Measurements from ENCODE around the gene FAM78B. TPM values are rescaled to one million over a fixed set of nuclear protein-coding genes. Genes with fewer than 3 reads are reported as not detected.

Gene FAM78B
- total and polyA plus RNA-seq, 2 donors (not counting 3 experiments of a cell fraction or from before 2014, with no cell fraction given), result 0.10 TPM; not detected in 1

DNA sequence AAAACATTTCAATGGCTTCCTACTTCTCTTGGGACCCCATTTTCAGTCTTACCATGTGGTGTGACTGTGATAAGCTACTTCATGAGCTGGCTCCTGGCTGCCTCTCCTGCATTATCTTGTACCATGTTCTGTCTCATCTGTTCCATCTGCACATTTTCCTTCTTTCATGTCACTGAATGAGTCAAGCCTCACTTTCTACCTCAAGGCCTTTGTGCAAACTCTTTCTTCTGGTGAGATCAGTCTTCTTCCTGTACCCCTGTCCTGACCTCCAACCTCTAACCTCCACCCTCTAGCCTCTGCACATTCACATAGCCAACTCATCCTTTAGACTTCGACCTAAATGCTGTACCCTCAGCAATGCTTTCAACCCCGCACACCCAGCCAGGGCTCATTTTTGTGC lies 9.6 kb upstream of the FAM78B start:
- H3K9me3 ChIP-seq (replicated peaks; ENCODE audit: control insufficient read depth, insufficient read depth, low read length), result no peaks in the 10 kb centered on the region
- no peaks in the 10 kb centered on the region for H3K9me1 ChIP-seq (replicated peaks; ENCODE audit: control insufficient read depth, extremely low read depth, insufficient read depth, low read length)
- ChIA-PET POLR2A (no interaction called here), CTCF (no interaction called here)
- H3K4me3 ChIP-seq (replicated peaks in 1 of 3; ENCODE audit: insufficient read depth in 1 of 3, low read depth in 1 of 3, low read length in 3 of 3), result no peak overlapping the region
- dilution Hi-C loops (cut with MboI; ENCODE audit: extremely low pct_ligation_motif_present, low sequenced_read_pairs) (no loop called here), intact Hi-C loops (cut with micrococcal nuclease) (no loop called here)
- H3K27me3 ChIP-seq (ENCODE audit: control insufficient read depth in 2 of 2, insufficient read depth in 2 of 2, low read length in 2 of 2), result no peaks in the 10 kb centered on the region
- H3K36me3 ChIP-seq (ENCODE audit: control insufficient read depth in 2 of 2, extremely low read depth in 1 of 2, insufficient read depth in 2 of 2, low read length in 2 of 2), result no peaks in the 10 kb centered on the region
- TF ChIP-seq POLR2AphosphoS5 (IDR thresholded peaks at IDR 0.05; ENCODE audit: insufficient read depth, low read depth, low read length), result no peak
- TF ChIP-seq, protein P1, sequence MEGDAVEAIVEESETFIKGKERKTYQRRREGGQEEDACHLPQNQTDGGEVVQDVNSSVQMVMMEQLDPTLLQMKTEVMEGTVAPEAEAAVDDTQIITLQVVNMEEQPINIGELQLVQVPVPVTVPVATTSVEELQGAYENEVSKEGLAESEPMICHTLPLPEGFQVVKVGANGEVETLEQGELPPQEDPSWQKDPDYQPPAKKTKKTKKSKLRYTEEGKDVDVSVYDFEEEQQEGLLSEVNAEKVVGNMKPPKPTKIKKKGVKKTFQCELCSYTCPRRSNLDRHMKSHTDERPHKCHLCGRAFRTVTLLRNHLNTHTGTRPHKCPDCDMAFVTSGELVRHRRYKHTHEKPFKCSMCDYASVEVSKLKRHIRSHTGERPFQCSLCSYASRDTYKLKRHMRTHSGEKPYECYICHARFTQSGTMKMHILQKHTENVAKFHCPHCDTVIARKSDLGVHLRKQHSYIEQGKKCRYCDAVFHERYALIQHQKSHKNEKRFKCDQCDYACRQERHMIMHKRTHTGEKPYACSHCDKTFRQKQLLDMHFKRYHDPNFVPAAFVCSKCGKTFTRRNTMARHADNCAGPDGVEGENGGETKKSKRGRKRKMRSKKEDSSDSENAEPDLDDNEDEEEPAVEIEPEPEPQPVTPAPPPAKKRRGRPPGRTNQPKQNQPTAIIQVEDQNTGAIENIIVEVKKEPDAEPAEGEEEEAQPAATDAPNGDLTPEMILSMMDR (IDR thresholded peaks at IDR 0.05; ENCODE audit: extremely low read depth in 1 of 2, insufficient read depth in 1 of 2, low read depth in 1 of 2, low read length in 2 of 2), result no peak
- TF ChIP-seq MYC (IDR thresholded peaks at IDR 0.05; ENCODE audit: low read depth, low read length), result no peak
- no peak for TF ChIP-seq GATA2 (IDR thresholded peaks at IDR 0.05; ENCODE audit: insufficient read depth, insufficient read length, low read depth, low read length)
- no peak for TF ChIP-seq JUN (IDR thresholded peaks at IDR 0.05; ENCODE audit: borderline replicate concordance, insufficient read depth, insufficient read length, low read depth)
- no peak for TF ChIP-seq MAX (IDR thresholded peaks at IDR 0.05; ENCODE audit: insufficient read depth, insufficient read length)
- TF ChIP-seq POLR2A (IDR thresholded peaks at IDR 0.05; ENCODE audit: low read depth, low read length), result no peak
- TF ChIP-seq EZH2 (IDR thresholded peaks at IDR 0.05; ENCODE audit: borderline replicate concordance, low read depth, low read length, severe bottlenecking), result no peak
- TF ChIP-seq FOS (IDR thresholded peaks at IDR 0.05; ENCODE audit: borderline replicate concordance, insufficient read depth, low read length), result no peak
- FAIRE-seq, result no peak
- no peaks in the 10 kb centered on the region for H3K4me1 ChIP-seq (ENCODE audit: control insufficient read depth, extremely low read depth, insufficient read depth, low read length)
- BruUV-seq (replicated peaks), result no TSS peak
- no peak overlapping the region for H3K27ac ChIP-seq (ENCODE audit: insufficient read depth, low read depth, low read length)
- DNase-seq (ENCODE audit: low read depth, low spot score), result no peak
- H2AFZ ChIP-seq (ENCODE audit: low read depth, low read length), result no peak overlapping the region
- H3K79me2 ChIP-seq (ENCODE audit: control insufficient read depth, insufficient read depth, low read length), result no peaks in the 10 kb centered on the region
- no peaks in the 10 kb centered on the region for H4K20me1 ChIP-seq (replicated peaks; ENCODE audit: control insufficient read depth, extremely low read depth, insufficient read depth, low read length)
- H3K9ac ChIP-seq (replicated peaks; ENCODE audit: extremely low read depth, insufficient read depth, low read length), result no peak overlapping the region
- H3K4me2 ChIP-seq (ENCODE audit: insufficient read depth, low read length), result no peak overlapping the region
